ENCODE data around the gene MEX3A.
A peak's percentile ranks its signal among the peaks of the same experiment; 100 is the strongest.
"Not testable (repeated sequence)": the region's sequence is repeated elsewhere in the genome, so short reads cannot be mapped to it uniquely, and the experiment has no call there.

The MEX3A gene

DNA sequence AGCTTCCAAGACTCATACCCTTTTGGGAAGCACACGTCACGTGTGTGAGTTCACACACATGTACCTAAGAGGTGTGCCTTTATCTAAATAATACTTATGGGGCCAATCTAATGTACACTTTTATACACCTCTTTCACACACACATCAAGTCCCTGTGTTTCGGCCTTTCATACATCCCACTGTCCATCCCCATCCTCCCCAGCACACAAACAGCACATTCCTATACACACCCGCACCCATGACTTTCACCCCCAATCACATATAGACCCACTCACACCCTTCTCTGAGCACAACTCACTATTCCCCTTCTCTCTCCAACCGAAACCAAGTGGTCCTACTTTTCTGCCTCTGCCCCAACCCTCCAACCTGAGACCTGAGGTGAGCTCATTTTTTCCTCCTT is 3.5 kb downstream of the MEX3A start:
- no peak for DNase-seq

DNA sequence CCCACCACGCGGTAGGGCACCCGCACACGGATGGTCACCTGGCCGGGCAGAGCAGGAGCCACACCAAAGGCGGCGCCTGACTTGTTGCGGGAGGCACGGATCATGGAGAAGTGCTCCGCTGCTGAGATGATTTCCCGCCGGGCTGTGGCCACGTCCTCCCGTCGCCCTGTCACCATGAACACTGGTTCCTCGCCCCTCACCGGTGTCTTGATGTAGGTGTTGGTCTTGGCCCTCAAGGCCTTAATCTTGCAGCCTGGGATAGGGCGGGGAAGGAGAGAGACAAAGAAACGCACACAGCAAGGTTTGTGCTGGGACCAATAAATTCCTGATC is 4.9 kb downstream of the MEX3A start:
- no peak for DNase-seq

DNA sequence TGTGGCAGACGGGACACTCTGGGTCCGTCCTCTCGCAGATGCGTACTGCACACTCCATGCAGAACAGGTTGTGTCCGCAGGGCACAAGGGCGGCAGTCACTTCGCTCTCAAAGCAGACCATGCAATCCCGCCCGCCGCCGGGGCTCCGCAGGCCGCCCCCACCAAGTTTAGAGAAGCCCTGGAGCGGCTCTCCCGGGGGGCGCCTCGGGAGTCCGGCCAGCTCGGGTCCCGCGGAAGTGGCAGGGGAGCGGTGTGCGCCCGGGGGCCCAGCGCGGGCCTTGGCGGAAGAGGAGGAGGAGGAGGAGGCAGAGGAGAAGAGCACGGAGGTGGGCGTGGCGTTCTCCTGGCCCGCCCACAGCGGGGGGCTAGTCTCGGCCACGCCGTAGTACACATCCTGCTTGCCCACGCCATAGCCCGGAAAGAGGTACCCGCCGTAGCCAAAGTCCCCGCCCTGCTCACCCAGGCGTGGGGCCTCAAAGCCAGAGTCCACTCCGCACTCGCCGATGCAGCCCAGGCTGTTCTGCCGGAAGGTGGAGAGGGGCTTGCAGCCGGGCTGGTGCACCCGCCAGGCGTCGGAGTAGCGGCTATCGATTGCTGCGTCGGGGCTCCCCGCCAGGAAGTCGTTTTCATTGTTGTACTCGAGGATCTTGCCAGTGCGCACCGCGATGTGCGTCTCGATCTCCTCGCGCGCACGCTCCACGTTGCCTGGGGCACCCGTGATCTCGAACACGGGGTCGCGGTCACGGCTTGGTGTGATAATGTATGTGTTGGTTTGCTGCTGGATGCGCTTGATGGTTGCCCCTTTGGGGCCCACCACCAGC is 5.4 kb downstream of the MEX3A start:
- DNase-seq, result no peak

DNA sequence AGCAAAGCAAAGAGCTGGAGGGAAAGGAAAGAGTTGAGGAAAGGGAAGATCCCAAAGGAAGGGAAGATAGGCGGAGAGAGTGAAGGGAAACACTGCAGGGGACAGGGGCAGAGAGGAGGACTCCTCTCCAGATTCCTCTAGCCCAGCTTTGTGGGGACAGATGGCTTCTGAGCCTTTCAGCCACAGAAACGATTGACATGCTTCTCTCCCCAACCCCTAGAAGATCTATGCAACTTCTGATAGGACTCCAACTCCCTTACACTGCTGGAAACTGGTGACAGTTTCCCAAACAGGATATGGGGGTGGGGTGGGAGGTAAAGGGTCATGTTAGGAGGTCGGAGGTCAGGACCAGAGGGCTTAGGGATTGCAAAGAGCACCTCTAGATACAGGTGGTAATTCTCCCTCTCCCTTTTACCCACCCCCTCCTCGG is 6.5 kb downstream of the MEX3A start:
- no peak for DNase-seq

DNA sequence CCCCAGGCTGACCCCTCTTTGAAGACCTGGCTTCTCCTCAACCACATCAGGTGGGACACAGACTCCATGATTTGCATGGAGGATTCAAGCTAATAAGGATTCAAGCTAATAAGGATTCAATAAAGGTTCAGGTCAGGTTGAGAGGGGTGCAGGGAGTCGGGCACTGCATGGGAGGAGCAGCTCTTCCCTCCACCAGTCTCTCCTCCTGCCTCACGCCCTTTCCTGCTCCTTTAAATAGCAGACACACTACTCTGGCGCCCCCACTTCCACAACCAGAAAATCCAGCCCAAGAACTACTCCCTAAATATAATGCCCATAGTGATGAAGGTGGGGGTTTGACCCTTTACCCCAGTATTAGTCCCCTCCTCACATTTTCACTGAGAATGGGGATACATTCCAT is 7.1 kb downstream of the MEX3A start:
- no peak for DNase-seq

DNA sequence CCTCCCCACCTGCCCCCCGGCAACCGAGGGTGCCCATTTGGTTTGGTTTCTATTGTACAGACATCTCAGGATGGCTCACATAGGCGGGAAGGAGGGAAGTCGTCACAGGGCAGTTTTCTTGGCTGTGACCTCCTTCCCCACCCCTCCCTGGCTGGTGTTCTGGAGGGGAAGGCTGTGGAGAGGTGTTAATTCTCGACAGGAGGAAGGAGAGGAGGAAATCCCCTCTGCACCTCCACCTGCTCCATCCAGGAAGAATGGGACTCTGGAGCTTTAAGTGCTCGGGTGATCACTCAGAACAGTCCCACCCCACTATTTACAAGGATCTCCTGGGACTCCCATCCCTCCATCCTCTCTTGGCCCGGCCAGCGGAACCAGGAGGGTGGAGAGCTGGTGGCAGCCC is 7.6 kb downstream of the MEX3A start:
- DNase-seq, result no peak

DNA sequence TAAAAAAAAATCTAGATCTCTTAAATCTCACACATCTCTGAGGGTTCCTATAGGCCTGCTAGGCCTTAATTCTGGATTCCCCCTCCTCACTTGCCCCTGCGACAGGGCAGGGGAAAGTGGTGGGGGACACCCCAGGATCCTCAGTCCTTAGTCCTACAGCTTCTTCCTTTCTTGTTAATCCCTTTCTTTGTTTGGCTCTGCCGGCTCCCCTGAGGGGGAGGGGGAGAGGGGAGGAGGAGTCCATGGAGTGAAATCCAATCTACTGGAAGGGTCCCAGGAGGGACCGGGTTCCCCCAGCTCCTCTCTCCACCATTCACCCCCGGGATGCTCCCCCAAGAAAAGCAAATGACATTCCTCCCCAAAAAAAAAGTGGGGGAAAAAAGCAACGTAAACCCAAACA is 8.5 kb downstream of the MEX3A start:
- DNase-seq, result no peak

DNA sequence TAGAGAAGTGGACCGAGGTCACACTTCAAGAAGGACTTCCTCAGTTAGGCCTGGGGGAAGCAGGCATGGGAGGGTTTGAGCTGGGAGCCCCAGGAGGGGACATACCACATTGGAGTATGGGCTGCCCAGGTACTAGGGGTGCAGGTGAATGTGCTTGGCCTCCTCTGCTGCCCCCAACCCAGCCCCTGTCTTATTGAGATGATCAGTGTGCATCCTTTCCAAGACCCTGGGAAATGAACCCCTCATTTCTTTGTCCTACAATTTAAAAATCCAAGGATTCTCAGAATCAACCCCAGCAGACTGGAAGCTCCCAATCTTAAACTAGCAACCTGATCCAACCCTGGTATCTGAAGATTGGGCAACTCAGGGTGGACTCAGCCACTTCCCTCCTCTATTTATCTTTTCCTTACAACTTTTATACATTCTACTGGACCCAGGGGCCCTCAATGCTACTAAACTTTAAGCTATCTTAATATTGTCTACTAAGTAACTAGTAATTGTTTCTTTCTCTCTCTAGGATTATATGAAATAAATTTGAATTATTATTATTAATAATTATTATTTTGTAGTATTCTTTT is 9.1 kb downstream of the MEX3A start:
- DNase-seq, result no peak

DNA sequence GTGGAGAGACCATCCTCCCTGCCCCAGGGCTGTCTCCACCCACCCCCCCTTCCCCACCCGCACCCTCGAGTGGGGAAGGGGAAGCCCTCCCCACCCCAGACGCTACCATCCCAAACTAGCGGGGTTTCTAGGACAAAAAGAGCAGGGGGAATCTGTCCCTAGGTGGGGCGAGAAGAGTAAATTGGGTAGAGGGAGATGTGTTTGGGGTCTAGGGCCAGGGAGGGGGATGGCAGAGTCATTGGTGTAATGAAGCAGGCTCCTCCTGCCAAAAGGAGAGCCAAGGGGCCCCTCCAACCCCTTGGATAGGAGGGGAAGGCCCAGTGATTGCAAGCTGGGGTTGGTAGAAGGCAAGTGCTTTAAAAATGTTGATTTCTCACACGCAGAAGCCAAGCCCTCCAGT is 10.0 kb downstream of the MEX3A start:
- DNase-seq, result no peak

DNA sequence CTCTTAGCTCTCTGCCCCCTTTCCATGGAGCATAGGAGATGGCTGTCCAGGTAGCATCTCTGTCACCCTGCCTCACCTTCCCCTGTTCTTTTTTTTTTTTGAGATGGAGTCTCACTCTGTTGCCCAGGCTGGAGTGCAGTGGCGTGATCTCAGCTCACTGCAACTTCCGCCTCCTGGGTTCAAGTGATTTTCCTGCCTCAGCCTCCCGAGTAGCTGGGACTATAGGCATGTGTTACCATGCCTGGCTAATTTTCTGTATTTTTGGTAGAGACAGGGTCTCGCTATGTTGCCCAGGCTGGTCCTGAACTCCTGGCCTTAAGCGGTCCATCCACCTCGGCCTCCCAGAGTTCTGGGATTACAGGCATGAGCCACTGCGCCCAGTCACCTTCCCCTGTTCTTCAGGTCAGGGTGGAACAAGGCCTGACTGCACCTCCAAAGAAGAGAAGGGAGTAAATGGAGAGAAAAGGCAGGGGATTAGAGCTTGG is 10.9 kb downstream of the MEX3A start:
- not testable (repeated sequence) for DNase-seq

DNA sequence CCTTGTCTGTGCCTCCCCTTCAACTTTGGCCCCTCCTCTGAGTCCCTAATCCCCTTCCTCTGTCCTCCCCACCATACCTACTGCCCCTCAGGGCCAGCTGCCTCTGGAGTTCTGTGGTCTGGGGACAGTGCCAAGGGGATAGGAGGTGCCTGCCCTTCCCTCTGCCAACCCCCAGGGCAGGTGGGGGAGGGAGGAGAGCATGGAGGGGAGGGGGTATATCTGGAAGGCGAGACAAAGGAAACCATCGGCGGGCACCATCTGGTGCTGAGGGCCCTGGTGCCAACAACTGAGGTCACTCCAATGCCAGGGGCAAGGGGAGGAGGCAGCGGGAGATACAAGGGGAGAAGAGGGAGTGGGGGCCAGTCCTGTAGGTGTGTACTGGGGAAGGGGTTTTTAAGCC is 11.7 kb downstream of the MEX3A start:
- DNase-seq, result peak; percentile 97

DNA sequence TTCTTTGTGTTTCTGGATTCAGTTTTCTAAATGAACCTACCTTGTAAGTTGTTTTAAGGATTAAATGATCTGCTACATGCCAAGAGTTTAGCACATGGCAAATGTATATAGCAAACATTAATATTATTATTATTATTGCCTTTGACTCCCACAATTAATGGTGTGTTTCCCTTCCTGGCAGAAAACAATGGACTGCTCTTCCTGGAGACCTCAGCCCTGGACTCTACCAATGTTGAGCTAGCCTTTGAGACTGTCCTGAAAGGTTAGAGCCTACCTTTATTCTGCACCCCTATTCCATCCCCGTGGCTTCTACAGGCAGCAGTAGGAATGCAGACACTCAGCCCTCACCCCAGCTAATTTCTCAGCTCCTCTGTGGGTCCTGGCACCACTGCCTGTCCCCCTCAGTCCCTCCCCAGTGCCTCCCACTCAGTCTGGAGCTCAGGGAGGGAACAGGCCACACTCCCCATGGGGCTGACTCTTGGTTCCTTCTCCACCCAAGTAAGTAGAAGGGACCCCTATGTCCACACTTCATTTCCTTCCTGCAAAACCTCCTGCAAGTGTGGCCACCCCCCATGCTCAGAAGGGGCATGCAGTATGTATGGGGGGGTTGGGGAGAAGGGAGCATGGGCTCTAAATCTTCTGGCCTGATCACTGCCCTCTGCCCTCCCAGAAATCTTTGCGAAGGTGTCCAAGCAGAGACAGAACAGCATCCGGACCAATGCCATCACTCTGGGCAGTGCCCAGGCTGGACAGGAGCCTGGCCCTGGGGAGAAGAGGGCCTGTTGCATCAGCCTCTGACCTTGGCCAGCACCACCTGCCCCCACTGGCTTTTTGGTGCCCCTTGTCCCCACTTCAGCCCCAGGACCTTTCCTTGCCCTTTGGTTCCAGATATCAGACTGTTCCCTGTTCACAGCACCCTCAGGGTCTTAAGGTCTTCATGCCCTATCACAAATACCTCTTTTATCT is 12.5 kb downstream of the MEX3A start:
- no peak for DNase-seq

DNA sequence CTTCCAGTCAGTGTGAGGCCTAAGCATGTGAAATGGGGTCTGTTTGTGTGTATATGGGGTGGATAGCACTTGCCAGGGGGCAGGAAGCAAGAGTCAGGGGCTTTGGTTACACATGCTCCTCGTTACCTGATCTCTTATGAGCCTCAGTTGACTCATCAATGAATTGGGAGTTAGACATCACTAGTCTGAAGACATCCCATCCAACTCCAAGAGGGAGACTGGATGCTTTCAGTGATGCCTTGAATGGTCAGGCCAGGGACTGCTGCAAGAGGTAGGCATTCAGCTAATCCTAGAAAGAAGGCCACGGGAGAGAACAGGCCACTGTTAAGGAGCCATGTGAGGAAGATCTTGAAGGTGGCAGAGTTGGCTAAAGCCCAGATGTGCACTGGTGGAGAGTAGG is 15.0 kb downstream of the MEX3A start:
- DNase-seq, result no peak

DNA sequence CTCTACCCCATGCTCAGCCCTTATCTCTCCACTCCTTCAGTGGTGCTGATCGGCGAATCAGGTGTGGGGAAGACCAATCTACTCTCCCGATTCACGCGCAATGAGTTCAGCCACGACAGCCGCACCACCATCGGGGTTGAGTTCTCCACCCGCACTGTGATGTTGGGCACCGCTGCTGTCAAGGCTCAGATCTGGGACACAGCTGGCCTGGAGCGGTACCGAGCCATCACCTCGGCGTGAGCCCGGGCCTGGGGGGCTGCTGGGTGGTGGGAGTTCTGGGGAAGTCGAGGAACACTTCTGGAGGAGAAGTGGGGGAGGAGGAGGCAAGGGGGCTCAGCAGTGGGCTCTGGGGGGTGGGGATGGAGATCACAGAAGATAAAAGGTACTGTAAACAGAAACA is 16.4 kb downstream of the MEX3A start:
- no peak for DNase-seq

DNA sequence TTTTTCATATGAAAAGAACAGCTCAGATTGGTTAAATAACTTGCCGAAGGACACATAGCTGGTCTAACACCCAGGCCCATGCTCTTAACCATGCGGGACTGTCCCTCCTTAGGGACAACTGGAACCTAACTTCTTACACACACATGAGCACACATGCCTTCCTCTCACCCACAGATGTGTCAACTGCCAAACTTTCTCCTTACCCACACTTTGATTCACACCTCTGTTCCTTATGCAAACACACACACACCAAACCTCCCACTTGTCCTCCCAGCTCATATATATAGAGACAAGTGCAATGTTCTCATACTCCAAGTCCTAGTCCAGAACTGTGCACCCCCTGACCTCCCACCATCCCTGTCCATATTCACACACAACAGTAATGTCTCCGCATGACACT is 17.1 kb downstream of the MEX3A start:
- DNase-seq, result no peak

DNA sequence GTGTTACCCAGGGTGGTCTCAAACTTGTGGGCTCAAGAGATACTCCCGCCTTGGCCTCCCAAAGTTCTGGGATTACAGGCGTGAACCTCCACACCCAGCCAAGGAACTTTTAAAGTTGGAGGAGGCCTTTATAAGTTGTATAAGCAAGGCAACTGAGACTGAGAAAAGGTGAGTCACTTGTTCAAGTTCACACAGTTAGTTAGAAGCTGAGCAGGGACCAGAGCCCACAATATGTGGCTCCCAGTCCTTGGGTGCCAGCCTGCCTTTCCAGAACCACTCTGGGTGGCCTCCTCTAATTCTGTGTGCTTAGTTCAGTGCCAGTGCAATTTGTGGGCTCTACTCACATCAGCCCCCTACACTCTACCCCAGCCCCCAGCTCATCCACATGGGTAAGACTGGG is 17.6 kb downstream of the MEX3A start:
- DNase-seq, result no peak

DNA sequence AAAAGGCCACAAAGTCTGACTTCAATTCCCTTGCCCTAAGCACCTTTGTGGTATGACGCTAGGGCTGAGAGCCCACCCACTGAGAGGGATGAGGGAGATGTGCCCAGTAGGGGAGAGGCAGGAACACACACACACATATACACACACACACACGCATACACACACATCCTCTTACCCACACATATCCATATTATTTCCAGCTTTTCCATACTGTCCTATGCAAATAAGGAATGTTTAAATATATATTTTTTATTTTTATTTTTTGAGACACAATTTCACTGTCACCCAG is 18.3 kb downstream of the MEX3A start:
- no peak for DNase-seq

DNA sequence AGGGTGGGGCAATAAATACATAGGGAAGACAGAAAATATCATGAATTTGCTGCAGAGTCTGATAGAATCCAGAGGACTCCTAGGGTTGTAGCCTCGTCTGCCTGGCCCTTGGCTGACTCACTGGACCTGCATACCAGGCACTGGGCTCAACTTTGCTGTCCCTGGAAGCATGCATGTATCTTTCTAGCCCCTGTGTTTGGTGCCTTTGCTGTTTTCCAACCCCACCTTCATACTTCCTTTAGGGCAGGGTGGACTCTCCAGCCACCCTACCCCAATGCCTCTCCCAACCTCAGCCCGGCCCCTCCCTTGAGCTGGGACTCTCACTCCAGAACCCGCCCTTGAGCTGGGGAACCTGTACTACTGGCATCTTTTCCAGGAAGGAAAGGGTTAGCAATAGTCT is 20.1 kb downstream of the MEX3A start:
- no peak for DNase-seq

DNA sequence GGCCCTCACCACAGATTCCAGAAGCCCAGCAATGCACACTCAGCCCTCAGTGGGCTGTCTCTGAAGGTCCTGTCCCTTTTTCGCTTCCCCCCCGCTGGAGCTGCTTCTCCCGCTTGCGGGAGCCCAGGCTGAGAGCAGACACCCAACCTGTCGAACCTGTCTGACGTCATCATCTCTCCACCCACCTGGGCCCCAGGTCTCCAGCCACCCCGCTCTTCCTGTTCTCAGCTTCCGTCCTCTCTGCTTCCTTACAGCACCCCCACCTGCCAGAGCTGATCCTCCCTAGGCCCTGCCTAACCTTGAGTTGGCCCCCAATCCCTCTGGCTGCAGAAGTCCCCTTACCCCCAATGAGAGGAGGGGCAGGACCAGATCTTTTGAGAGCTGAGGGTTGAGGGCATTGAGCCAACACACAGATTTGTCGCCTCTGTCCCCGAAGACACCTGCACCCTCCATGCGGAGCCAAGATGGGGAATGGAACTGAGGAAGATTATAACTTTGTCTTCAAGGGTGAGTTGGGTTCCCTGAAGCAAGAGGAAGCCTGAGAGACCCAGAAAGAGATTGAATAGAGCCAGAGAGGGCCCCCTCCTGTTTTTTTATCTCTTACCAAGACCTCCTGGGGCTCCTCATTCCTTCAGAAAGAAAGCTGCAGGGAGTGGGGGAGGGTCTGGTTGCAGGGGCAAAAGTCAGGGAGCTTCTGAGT is 21.2 kb downstream of the MEX3A start, which contains the start of gene RAB25:
Gene RAB25, plus strand, starts transcription at position 224 of the 700 bp plus-strand sequence. Its CDS starts 241 bp downstream, at position 465.
- DNase-seq, result no peak

DNA sequence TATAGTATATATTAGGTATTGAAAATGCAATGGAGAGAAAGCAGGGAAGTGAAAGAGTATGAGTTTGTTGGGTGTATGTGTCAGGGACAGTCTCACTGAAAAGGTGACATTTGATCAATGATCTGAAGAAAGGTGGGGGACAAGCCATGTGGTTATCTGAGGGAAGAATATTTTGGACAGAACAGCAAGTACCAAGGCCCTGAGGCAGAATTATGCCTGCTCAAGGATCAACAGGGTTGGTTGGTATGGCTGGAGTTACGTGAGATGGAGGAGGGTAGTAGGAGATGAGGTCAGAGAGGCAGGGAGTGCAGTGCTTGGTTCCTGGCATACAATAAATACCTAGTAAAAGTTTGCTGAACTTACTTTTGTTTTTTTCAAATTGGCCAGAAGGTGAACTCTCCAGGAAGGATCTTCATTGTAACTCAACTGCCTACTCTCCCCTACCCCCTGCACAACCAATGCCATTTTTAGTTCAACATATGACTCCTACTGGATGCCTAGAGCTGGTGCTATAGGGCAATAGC is 25.9 kb downstream of the MEX3A start:
- no peak for DNase-seq

DNA sequence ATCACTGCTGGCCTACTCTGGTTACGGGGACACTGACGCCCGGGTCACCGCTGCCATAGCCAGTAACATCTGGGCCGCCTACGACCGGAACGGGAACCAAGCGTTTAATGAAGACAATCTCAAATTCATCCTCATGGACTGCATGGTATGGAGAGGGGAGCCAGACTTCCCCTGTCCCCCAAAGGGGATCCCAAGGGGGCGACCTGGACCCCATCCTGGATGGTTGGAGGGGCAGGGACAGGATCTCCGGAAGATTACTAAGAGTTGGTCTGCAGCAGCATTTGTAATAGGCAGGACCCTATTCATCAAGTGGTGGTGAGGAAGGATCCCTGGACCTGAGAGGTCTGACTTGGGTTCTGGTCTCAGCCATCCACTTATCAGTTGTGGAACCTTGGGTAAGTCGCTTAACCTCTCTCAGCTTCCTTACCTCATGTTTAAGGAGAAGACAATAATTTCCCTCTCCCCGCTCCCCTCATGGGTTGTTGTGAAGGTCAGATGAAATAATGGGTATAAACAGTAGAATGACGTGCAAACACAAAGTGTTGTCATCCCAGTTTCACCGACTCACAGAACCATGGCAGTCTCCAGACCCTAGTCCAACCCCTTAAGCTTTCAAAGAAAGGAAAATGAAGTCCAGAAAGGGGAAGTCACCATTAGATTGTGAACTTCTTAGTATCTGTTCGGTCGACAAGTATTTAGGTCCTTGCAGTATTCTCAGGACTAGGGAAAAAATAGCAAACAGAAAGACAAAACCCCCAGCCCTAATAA is 26.8 kb downstream of the MEX3A start:
- DNase-seq, result no peak

All from NCI-H1694 (cell line).